Right atrium auricular region (tissue), 2 donors: ENCODE data around the gene TRMT2A. TPM values are rescaled to one million over a fixed set of nuclear protein-coding genes. Genes with fewer than 3 reads are reported as not detected.

ENCODE experiments used
- DNase-seq: peaks from one replicate; pipeline ENCODE4 v3.0.0-alpha.2; 2019; ENCODE audit warnings: low spot score
- H3K27ac ChIP-seq, 2 donors: fragments of 200-600 bp; sonication (generic); 1 replicate in 1 of 2; 2 replicates in 1 of 2; pipeline ENCODE4 v1.5.1; 2016 to 2019
- H3K27me3 ChIP-seq, 2 donors: fragments of 200-600 bp; sonication (generic); one replicate each; pipeline versions ENCODE4 v1.5.1 to v1.6.0; 2017 to 2019
- H3K36me3 ChIP-seq: fragments of 200-600 bp; sonication (generic); one replicate; pipeline ENCODE4 v1.5.1; 2016
- H3K4me1 ChIP-seq, 2 donors: fragments of 200-600 bp; sonication (generic); one replicate each; pipeline versions ENCODE4 v1.5.1 to v1.6.0; 2017 to 2019
- H3K4me3 ChIP-seq, 2 donors: fragments of 200-600 bp; sonication (generic); 1 replicate in 1 of 2; 2 replicates in 1 of 2; pipeline ENCODE4 v1.5.1; 2017 to 2019; ENCODE audit warnings: mild to moderate bottlenecking in 1 of 2, moderate library complexity in 1 of 2
- H3K9me3 ChIP-seq, 2 donors: fragments of 200-600 bp; sonication (generic); one replicate each; pipeline ENCODE4 v1.5.1; 2019
- total RNA-seq, 2 donors: library from RNA; depleted of rRNA; stranded (reverse); fragments of >200 nt; gene quantifications; one replicate each; pipeline ENCODE4 v1.1.0, GENCODE V29; 2016
- TF ChIP-seq, protein P1 (sequence below), 2 donors: fragments of 200-600 bp; sonication (generic); IDR thresholded peaks; one replicate each; pipeline ENCODE4 v1.5.1; 2019; ENCODE audit warnings: antibody characterized with exemption in 2 of 2

Gene TRMT2A
- total RNA-seq, 2 donors from 2014 or later = 16.0 to 17.6 TPM

DNA sequence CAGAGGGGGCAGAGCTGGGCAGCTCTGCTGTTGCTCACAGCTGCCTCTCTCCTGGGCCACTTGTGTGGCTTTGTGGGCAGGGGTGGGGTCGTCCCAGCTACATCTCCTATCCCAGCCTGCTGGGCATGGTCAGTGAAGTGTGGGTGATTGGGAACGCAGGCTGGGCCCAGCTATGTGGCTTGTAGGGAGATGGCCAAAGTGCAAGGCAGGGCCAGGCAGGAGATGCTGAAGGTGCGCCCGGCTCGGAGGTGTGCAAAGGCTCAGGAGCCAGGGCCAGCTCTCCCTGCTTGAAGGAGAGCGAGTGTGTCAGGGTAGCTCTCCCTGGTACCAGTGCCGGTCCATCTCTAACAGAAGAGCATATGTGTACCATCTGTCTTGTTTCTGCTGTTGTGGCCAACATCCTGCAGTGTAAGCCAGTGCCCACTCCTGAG, 9.5 kb downstream of the TRMT2A start:
- TF ChIP-seq, protein P1, sequence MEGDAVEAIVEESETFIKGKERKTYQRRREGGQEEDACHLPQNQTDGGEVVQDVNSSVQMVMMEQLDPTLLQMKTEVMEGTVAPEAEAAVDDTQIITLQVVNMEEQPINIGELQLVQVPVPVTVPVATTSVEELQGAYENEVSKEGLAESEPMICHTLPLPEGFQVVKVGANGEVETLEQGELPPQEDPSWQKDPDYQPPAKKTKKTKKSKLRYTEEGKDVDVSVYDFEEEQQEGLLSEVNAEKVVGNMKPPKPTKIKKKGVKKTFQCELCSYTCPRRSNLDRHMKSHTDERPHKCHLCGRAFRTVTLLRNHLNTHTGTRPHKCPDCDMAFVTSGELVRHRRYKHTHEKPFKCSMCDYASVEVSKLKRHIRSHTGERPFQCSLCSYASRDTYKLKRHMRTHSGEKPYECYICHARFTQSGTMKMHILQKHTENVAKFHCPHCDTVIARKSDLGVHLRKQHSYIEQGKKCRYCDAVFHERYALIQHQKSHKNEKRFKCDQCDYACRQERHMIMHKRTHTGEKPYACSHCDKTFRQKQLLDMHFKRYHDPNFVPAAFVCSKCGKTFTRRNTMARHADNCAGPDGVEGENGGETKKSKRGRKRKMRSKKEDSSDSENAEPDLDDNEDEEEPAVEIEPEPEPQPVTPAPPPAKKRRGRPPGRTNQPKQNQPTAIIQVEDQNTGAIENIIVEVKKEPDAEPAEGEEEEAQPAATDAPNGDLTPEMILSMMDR (IDR thresholded peaks at IDR 0.05) = no peak
- Histone ChIP-seq H3K27ac (no peak overlapping the region), H3K36me3 (peaks cover 80% of the 10 kb centered on the region), H3K4me1 (no peaks in the 10 kb centered on the region), H3K27me3 (no peaks in the 10 kb centered on the region), H3K9me3 (no peaks in the 10 kb centered on the region), H3K4me3 (no peak overlapping the region)
- no peak for DNase-seq

DNA sequence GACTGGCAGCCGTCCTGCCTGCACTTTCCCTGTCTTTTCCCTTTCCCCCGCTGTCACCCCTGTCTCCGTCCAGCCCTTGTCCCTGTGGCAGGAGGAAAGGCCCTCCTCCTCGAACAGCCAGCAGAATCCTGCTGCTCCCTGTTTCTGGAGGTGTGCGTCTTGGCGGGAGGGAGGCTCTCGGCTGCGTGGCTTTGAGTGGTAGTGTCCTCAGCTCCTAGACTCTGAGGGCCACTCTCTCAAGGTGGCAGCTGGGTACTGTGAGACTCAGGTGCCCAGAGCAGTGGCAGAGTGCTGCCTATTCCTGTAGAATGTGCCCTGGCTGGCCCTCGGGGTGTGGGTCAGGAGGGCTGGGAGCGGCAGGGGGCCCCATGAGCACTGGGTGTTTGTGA, 10.2 kb downstream of the TRMT2A start:
- H3K27me3 ChIP-seq = no peaks in the 10 kb centered on the region
- TF ChIP-seq, protein P1 (IDR thresholded peaks at IDR 0.05) = no peak
- H3K4me1 ChIP-seq = no peaks in the 10 kb centered on the region
- H3K4me3 ChIP-seq = no peak overlapping the region
- H3K27ac ChIP-seq = no peak overlapping the region
- DNase-seq = no peak
- H3K36me3 ChIP-seq = peaks cover 80% of the 10 kb centered on the region
- H3K9me3 ChIP-seq = no peaks in the 10 kb centered on the region

DNA sequence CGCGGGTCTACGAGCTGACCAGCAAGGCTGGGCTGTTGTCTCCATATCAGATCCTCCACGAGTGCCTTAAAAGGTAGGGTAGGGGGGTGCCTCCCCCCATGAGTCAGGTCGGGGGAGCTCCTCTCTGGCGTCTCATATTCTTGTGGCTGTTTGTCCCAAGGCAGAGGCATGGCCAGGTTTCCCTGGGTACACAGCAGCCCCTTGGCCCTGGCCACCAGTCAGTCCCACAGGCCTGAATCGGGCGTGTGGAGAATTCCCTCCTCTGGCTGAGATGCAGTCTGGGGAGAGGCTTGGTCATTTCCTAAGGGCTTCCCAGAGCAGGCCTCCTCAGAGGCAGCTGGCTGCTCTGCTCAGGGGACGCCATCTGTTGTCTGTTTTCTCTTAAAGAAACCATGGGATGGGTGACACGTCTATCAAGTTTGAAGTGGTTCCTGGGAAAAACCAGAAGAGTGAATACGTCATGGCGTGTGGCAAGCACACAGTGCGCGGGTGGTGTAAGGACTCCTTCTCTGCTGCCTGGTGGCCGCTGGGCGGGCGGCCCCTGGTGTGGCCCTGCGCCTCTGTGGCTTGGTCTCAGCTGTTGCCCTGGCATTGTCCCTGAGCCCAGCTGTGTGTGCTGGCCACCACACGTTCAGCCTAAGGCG, 10.7 kb downstream of the TRMT2A start:
- no peak for DNase-seq
- Histone ChIP-seq H3K4me3 (no peak overlapping the region), H3K4me1 (no peaks in the 10 kb centered on the region), H3K9me3 (no peaks in the 10 kb centered on the region), H3K36me3 (peaks cover 79% of the 10 kb centered on the region), H3K27ac (no peak overlapping the region), H3K27me3 (no peaks in the 10 kb centered on the region)
- TF ChIP-seq, protein P1 (IDR thresholded peaks at IDR 0.05) = no peak

DNA sequence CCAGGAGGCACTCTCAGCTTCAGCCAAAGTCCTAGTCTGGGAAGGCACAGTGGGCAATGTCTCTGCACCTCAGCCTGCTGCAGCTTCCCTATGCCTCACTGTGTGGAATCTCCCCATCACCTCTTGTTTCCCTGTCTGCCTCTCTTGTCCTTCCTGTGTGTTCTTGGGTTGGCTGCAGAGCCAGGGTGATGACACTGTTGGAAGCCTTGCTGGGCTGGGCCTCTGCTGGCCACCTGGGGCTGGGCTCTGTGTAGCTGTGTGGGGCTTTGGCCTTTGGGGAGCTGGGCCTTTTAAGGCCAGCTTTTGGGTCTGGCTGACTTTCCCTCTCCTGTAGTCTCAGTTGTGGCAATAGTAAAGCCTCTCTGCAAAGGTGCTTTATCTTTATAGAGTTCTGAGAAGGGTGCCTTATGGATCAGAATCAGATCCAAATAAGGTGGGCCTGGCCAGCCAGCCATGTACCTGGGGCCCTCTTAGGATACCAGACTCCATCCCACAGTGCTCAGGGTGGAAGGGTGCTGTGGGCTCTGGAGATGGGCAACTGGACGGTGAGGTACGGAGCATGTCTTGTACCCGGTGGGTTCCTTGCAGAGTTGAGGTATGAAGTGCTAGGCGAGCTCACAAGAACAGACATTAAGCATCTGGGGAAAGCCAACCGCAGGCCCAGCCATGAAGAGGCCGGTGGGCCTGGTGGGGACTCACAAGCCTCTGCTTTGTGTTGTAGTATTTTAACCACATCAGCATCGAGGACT, 11.4 kb downstream of the TRMT2A start:
- Histone ChIP-seq H3K27me3 (no peaks in the 10 kb centered on the region), H3K4me3 (no peak overlapping the region), H3K9me3 (no peaks in the 10 kb centered on the region), H3K27ac (no peak overlapping the region), H3K4me1 (no peaks in the 10 kb centered on the region), H3K36me3 (peaks cover 77% of the 10 kb centered on the region)
- TF ChIP-seq, protein P1 (IDR thresholded peaks at IDR 0.05) = no peak
- no peak for DNase-seq

DNA sequence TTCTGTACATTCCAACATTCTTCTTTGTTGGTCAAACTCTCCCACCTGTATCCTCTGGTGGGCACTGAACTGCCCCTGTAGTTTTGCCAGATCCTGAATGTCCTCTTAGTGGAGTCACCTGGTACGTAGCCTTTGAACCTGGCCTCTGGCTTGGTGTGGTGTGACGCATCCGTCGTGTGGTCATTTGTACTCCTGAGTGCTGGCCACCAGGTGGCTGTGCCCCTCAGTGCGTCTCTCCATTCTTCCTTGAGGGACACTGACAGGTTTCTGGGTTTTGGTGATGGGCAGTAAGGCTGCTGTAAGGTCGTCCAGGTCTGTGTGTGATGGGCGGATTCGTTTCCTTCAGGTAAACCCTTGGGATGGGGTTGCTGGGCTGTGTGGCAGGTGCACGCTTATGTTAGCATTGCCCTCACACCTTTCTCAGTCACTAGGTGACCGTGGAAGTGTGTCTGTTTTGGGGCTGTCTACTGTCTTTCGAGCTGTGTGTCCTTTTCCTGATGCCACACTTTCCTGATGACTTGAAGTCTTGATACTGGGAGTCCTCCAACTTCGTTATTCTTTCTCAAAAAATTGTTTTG, 14.7 kb downstream of the TRMT2A start:
- Histone ChIP-seq H3K36me3 (peaks cover 76% of the 10 kb centered on the region), H3K9me3 (no peaks in the 10 kb centered on the region), H3K4me3 (no peak overlapping the region), H3K4me1 (no peaks in the 10 kb centered on the region), H3K27me3 (no peaks in the 10 kb centered on the region), H3K27ac (no peak overlapping the region)
- TF ChIP-seq, protein P1 (IDR thresholded peaks at IDR 0.05) = no peak
- DNase-seq = no peak
